Prostate gland (tissue), 2 donors: ENCODE data around the gene ZRANB3. TPM values are rescaled to one million over a fixed set of nuclear protein-coding genes. Genes with fewer than 3 reads are reported as not detected.
A peak's percentile ranks its signal among the peaks of the same experiment; 100 is the strongest.

Source experiments
- DNase-seq: peaks from one replicate; pipeline ENCODE4 v3.0.0-alpha.2; 2019; ENCODE audit warnings: low spot score
- H3K27ac ChIP-seq, 2 donors: fragments of 200-600 bp; sonication (generic); 2 replicates each; pipeline ENCODE4 v1.5.1; 2017 to 2019
- H3K27me3 ChIP-seq: fragments of 200-600 bp; sonication (generic); replicated peaks from 2 replicates; pipeline ENCODE4 v1.5.1; 2019; ENCODE audit not compliant: insufficient read depth
- H3K36me3 ChIP-seq, 2 donors: fragments of 200-600 bp; sonication (generic); 1 replicate in 1 of 2; 2 replicates in 1 of 2; pipeline versions ENCODE4 v1.5.1 to v1.8.1; 2017 to 2019
- H3K4me1 ChIP-seq: fragments of 200-600 bp; sonication (generic); replicated peaks from 2 replicates; pipeline ENCODE4 v1.5.1; 2019
- H3K4me3 ChIP-seq, 2 donors: fragments of 200-600 bp; sonication (generic); 2 replicates each; pipeline ENCODE4 v1.5.1; 2017 to 2019
- H3K9me3 ChIP-seq: fragments of 200-600 bp; sonication (generic); 2 replicates; pipeline ENCODE4 v1.5.1; 2017
- CTCF ChIP-seq, 4 experiments: fragments of 200-600 bp in 2 of 4; fragments of 450-650 bp in 2 of 4; sonication (generic) in 2 of 4; IDR thresholded peaks; 1 replicate in 3 of 4; 2 replicates in 1 of 4; pipeline ENCODE4 v1.5.1; 2016 to 2019; ENCODE audit warnings: antibody characterized with exemption in 4 of 4, mild to moderate bottlenecking in 2 of 4, moderate library complexity in 2 of 4
- POLR2A ChIP-seq: fragments of 450-650 bp; IDR thresholded peaks from one replicate; pipeline ENCODE4 v1.6.1; 2016; ENCODE audit warnings: antibody characterized with exemption, mild to moderate bottlenecking
- POLR2AphosphoS5 ChIP-seq: sonication (generic); formaldehyde crosslinking; IDR thresholded peaks from one replicate; pipeline ENCODE4 v1.6.1; 2017; ENCODE audit warnings: antibody characterized with exemption
- WGBS: methylation state at CpG from one replicate; pipeline ENCODE4 v1.1.5; 2018; 5-methylcytosine and 5-hydroxymethylcytosine counted together
- intact Hi-C: fragments of 100-400 bp; cut with DNase I; formaldehyde crosslinking; loops from one replicate; pipeline ENCODE4 v1.14.2; 2022
- total RNA-seq, 2 donors: library from RNA; depleted of rRNA; stranded (reverse); fragments of >200 nt; gene quantifications; one replicate each; pipeline ENCODE4 v1.1.0, GENCODE V29; 2016

Gene ZRANB3
- total RNA-seq, 2 donors from 2014 or later, result 5.1 to 11.1 TPM

- 91% methylated on average over 5 of the region's 5 CpGs for WGBS
- H3K9me3 ChIP-seq, result no peaks in the 10 kb centered on the region
- no peaks in the 10 kb centered on the region for H3K4me1 ChIP-seq
- H3K27me3 ChIP-seq, result no peaks in the 10 kb centered on the region
- DNase-seq, result no peak
- H3K36me3 ChIP-seq, result peaks cover 0 to 8% of the 10 kb centered on the region in 2 donors
- no peak overlapping the region for H3K27ac ChIP-seq
- no peak overlapping the region for H3K4me3 ChIP-seq
- intact Hi-C loops, result no loop called here
- TF ChIP-seq POLR2A, result no peak
- no peak for TF ChIP-seq POLR2AphosphoS5
- TF ChIP-seq CTCF (IDR thresholded peaks at IDR 0.05), result no peak
These were observed 367.1 kb downstream of the ZRANB3 start for GRCh38 chr2:135163901-135164300.

GRCh38 chr2:135163306-135163705 is 367.7 kb downstream of the ZRANB3 start:
- no peak for DNase-seq
- Histone ChIP-seq H3K4me3 (no peak overlapping the region), H3K9me3 (no peaks in the 10 kb centered on the region), H3K36me3 (peaks cover 0 to 3% of the 10 kb centered on the region in 2 donors), H3K4me1 (no peaks in the 10 kb centered on the region), H3K27me3 (no peaks in the 10 kb centered on the region), H3K27ac (no peak overlapping the region)
- whole genome bisulfite sequencing, result 46% methylated on average over 2 of the region's 2 CpGs
- intact Hi-C loops, result no loop called here
- TF ChIP-seq CTCF (IDR thresholded peaks at IDR 0.05) (no peak), POLR2AphosphoS5 (peak; percentile 33)

GRCh38 chr2:135162786-135163185 is 368.2 kb downstream of the ZRANB3 start:
- intact Hi-C loops, result no loop called here
- DNase-seq, result no peak
- Histone ChIP-seq H3K27me3 (no peaks in the 10 kb centered on the region), H3K27ac (no peak overlapping the region), H3K36me3 (no peaks in the 10 kb centered on the region), H3K4me1 (no peaks in the 10 kb centered on the region), H3K4me3 (no peak overlapping the region), H3K9me3 (no peaks in the 10 kb centered on the region)
- TF ChIP-seq POLR2AphosphoS5, result no peak
- TF ChIP-seq POLR2A, result no peak
- 46% methylated on average over 4 of the region's 4 CpGs for WGBS

GRCh38 chr2:135162377-135162776 is 368.6 kb downstream of the ZRANB3 start:
- H3K4me3 ChIP-seq, result no peak overlapping the region
- no peaks in the 10 kb centered on the region for H3K4me1 ChIP-seq
- intact Hi-C loops, result no loop called here
- no peak for DNase-seq
- no peaks in the 10 kb centered on the region for H3K9me3 ChIP-seq
- no peak overlapping the region for H3K27ac ChIP-seq
- H3K36me3 ChIP-seq, result no peaks in the 10 kb centered on the region
- TF ChIP-seq CTCF (IDR thresholded peaks at IDR 0.05) (no peak), POLR2A (no peak), POLR2AphosphoS5 (no peak)
- WGBS, result 70% methylated on average over 5 of the region's 5 CpGs
- no peaks in the 10 kb centered on the region for H3K27me3 ChIP-seq

GRCh38 chr2:135159191-135159590 is 371.8 kb downstream of the ZRANB3 start:
- no peak for TF ChIP-seq CTCF (IDR thresholded peaks at IDR 0.05)
- TF ChIP-seq POLR2AphosphoS5, result no peak
- DNase-seq, result no peak
- Histone ChIP-seq H3K27me3 (no peaks in the 10 kb centered on the region), H3K36me3 (no peaks in the 10 kb centered on the region), H3K4me3 (no peak overlapping the region), H3K27ac (no peak overlapping the region), H3K9me3 (no peaks in the 10 kb centered on the region), H3K4me1 (no peaks in the 10 kb centered on the region)
- WGBS, result 91% methylated on average over 2 of the region's 2 CpGs
- intact Hi-C loops, result no loop called here
